RKO (cell line): Measurements from ENCODE around the gene CD19.
"Not testable (repeated sequence)": the region's sequence is repeated elsewhere in the genome, so short reads cannot be mapped to it uniquely, and the experiment has no call there.

Experiments
- DNase-seq: peaks from one replicate; pipeline ENCODE4 v3.0.0-alpha.2; 2016; ENCODE audit warnings: low spot score

Gene CD19

DNA sequence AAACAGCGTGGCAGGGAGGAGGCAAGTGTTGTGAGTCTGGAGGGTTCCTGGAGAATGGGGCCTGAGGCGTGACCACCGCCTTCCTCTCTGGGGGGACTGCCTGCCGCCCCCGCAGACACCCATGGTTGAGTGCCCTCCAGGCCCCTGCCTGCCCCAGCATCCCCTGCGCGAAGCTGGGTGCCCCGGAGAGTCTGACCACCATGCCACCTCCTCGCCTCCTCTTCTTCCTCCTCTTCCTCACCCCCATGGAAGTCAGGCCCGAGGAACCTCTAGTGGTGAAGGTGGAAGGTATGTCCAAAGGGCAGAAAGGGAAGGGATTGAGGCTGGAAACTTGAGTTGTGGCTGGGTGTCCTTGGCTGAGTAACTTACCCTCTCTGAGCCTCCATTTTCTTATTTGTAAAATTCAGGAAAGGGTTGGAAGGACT, at the start of gene CD19:
Gene CD19 (plus strand): TSS at position 171 of the 425 bp plus-strand sequence. CDS start 30 bp downstream, at position 201.
- DNase-seq = no peak

- no peak for DNase-seq
Observed at GRCh38 chr16:28882551-28883160, 49.1 kb upstream of the CD19 start.

DNA sequence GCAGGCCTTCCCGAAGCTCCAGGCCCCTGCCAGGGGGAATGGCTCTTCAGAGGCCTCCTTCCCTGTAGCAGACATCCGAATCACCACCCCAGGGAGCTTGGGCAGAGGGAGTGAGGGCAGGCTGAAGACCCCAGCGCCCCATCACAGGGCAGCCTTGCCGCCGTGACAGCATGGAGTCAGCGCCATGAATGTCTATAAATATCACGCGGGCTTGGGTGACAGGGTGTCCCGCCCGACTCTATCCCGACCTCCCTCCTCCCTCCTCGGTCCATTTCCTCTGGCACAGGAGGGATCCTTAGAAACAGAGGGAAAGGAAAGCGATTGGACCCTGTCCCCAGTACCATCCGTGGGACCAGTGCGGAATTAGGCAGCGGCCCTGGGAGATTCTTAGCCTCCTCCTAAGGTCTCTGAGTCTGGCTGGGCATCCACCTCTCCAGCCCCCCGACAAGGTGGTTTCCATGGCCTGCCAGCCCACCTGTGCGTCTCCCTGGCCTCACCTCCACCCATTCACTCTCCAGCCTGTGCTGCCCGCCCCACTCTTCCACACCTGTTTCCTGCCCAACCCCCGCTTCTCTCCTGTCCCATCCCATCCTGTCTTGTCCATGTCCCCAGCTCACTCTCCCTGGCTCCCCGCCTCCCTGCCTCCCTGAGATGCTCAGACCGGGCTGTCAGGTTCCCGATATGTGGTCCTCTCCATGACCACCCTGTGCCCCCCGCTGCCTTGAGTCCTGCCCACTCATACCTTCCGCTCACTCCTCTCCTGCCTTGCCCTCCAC, 48.4 kb upstream of the CD19 start:
- DNase-seq = no peak

DNA sequence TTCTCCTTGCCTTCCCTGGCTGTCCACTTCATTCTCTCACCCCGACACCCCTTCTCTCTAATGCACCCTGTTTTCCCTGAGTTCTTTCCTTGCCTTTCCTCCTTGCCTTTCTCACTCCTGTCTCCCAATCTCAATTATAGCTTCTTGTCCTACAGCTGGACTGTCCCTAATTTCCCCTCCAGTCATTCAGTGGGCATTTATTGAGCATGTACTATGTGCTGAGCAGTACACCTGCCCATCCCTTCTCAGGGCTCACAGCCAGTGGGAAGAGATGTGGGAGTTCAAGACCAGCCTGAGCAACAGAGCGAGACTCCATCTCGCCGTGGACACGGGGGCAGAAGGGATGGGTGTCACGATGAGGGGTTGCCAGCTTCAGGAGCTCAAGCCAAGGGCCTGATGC, 47.7 kb upstream of the CD19 start:
- DNase-seq = no peak

DNA sequence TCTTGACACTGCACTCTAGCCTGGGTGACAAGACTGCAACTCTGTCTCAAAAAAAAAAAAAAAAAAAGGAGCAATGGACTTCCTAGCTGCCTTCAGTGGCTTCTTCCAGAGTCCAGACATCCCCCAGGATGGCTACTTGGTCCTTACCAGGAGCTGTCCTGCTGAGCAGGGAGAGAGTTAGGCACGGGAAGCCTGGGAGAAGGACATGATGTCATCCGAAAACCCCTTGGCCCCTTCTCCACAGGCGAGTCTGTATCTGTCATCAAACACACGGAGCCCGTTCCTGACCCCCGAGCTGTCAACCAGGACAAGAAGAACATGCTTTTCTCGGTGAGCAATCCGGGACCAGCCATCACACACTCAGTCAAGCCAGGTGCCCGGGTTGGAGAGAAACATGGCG, 44.8 kb upstream of the CD19 start:
- DNase-seq = no peak

DNA sequence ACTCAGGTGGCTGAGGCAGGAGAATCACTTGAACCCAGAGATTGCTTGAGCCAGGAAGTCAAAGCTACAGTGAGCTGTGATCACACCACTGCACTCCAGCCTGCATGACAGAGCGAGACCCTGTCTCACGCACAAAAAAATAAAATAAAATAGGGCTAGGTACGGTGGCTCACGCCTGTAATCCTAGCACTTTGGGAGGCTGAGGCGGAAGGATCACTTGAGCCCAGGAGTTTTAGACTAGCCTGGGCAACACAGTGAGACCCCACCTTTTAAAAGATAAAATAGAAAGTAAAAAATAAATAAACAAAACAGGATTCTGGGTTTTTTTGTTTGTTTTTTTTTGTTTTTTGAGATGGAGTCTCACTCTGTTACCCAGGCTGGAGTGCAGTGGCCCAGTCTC, 41.4 kb upstream of the CD19 start:
- not testable (repeated sequence) for DNase-seq

DNA sequence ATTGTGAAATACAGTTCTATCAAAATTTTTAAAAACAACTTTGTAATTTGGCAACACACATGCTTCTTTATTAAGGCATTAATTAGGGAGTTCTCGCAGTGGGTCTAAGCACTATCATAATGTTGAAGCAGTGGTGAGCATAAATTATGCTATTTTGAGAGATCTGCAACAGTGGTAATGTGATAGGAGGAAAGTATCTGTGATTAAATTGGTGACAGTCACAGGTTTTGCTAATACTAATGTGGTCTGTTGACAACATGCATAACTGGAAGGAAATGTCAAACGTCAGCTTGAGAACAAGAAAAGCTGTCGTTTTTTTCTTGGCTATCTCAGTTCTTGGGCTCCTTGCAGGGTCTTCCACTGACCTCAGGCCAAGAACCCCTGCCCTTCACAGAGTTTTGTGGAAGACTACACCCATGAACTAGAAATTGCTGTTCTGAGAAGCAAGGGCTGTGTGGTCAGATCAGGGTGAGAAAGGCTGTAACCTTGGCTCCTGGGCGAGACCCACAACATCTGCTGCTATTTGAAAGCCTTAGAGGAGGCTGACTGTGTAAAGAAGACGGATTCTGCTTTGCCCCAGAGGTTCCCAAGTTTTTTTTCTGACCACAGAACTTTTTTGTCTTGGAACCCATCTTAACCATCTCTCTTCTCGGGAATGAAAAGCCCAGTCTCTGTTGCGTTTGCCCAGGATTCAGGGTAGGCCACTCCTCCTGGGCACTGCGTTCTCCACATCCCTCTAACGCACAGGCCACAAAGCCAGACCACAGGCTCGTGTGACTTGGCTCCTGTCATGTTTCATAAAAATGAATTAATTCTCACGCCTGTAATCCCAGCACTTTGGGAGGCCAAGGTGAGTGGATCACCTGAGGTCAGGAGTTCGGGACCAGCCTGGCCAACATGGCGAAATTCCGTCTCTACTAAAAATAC, 39.5 kb upstream of the CD19 start:
- no peak for DNase-seq

- no peak for DNase-seq
Observed at GRCh38 chr16:28893291-28893690, 38.5 kb upstream of the CD19 start.

DNA sequence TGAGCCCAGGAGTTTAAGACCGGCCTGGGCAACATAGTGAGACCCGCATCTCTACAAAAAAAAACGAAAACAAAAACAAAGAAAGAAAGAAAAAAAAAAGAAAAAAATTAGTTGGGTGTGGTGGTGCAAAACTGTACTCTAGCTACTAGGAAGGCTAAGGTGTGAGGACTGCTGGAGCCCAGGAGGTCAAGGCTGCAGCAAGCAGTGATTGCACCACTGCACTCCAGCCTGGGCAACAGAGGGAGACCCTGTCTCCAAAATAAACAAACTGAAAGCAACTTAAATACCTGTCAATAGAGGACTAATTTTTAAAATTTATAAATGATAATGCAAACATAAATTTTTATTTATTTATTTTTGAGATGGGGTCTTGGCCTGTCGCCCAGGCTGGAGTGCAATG, 36.2 kb upstream of the CD19 start:
- DNase-seq = no peak

GRCh38 chr16:28897826-28898225, 33.9 kb upstream of the CD19 start:
- no peak for DNase-seq

- DNase-seq = no peak
Observed at GRCh38 chr16:28898266-28898665, 33.5 kb upstream of the CD19 start.

DNA sequence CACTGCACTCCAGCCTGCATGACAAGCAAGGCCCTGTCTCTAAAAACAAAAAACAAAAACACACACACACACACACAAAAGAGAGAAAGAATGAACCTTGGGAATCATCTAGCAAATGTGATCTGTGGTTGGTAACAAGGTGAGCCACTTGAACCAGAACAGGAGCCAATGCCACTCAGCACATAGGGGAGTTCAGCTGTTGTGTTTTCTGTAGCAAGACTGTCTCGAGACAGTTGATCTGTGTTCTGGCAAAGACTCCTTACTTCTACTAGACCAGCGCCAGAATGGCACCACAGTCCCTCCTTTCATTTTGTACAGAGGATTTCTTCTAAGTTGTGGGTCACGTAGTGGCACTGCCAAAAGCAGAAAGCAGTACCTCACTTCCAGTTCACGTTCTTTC, 32.8 kb upstream of the CD19 start:
- DNase-seq = no peak

- DNase-seq = no peak
Observed at GRCh38 chr16:28899882-28900590, 31.7 kb upstream of the CD19 start.

- DNase-seq = no peak
Observed at GRCh38 chr16:28900601-28901000, 31.2 kb upstream of the CD19 start.

- DNase-seq = no peak
Observed at GRCh38 chr16:28901862-28902261, 29.9 kb upstream of the CD19 start.

GRCh38 chr16:28902909-28903308, 28.9 kb upstream of the CD19 start:
- DNase-seq = no peak

GRCh38 chr16:28903344-28904042, 28.3 kb upstream of the CD19 start:
- DNase-seq = no peak

- DNase-seq = no peak
Observed at GRCh38 chr16:28904363-28904762, 27.4 kb upstream of the CD19 start.

- no peak for DNase-seq
Observed at GRCh38 chr16:28904828-28905227, 26.9 kb upstream of the CD19 start.

DNA sequence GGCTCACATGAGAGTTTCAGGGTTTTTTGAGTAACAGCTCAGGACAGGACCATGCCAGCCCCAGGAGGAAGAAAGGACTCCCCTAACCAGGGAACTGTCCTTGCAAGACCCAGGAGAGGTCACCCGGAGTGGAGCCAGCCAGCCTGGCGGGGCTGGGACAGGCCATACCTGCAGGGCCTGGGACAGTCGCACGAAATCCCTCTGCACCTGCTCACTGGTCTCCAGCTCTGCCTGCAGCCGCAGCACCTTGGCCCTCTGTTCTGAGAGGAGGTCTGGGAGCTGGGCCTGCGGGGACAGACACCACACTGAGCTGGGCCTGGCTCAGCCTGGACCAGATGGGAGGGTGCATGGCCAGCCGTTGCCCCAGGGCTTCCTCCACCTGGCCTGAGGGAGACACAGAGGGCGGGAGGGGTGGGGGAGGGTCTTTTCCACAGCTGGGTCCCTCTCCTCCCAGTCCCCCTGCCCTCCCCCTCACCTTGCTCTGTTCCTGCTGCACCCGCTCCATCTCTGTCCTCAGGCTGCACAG, 26.5 kb upstream of the CD19 start:
- DNase-seq = no peak

DNA sequence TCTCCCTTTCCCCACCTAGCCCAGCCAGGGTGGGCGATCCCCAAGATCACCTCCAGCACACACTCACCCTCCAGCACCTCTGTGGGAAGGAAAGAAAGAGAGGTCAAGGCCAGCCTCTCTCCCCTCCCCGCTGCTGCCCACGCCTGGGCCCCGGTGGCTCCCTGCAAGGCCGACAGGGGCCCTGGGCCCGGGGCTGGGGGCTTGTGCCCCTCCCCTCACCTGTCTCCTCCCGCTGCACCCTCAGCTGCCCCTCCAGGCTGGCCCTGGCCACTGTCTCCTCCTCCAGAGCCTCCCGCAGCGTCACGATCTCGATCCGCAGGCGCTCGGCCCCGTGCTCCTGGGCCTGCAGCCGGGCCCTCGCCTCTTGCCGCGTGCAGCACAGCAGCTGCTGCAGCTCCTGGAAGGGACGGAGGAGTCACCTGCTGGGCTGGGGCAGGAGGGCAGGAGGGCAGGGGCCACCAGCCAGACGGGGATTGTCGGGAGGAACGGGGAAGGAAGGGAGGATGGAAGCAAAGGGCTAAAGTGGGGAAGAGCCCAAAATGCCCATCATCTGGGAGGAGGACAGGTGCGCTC, 25.9 kb upstream of the CD19 start:
- no peak for DNase-seq
